Activated CD8-positive, alpha-beta memory T cell treated with anti-CD3 and anti-CD28 coated beads, Interleukin-2, amount 50 U/mL, for 1 hour (primary cell): ENCODE results near the gene CAPNS1.
"Not testable (repeated sequence)": the region's sequence is repeated elsewhere in the genome, so short reads cannot be mapped to it uniquely, and the experiment has no call there.

Experiments
- DNase-seq: peaks from one replicate; pipeline ENCODE4 v3.0.0-alpha.2; 2020; ENCODE audit errors: extremely low read depth

CAPNS1 gene

DNA sequence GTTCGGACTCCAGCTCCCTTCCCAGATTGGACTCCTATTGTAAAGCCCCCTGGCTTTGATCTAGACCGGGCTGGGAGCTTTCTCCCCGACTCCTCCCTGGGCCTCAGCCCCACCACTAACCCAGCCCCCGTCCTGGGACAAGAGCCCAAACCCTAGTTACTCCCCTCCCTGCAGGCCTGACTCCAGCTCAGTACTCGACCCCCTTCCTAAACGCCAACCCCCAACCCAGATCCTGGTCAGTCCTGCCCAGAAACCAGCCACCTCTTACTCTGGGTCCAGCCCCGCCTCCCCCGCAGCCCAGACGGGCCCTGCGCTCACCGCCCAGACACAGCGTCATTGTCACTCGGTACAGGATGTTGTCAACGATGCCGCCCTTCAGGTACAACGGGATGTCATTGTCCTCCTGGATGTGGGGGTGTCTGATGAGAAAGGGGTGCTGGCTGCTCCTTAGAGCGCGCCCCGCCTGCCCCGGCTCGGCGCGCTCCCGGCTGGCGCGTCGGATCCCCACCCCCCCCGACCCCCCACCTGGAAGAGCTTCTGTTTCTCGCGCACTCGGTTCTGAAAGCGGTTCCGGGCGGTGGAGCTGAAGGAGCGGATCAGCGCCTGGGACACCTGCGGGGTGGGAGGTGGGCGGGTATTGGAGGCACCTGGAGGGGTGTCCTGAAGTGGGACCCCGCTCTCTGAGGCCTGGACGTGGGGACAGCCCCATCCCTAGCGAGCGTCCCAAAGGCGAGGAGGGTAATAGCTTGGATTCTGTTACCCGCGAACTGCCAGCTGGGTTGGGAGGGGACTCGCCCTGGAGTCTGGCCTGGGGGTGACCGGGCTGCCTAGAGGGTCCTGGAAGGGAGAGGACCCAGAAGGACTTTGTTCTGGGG lies 11.5 kb downstream of the CAPNS1 start:
- no peak for DNase-seq

DNA sequence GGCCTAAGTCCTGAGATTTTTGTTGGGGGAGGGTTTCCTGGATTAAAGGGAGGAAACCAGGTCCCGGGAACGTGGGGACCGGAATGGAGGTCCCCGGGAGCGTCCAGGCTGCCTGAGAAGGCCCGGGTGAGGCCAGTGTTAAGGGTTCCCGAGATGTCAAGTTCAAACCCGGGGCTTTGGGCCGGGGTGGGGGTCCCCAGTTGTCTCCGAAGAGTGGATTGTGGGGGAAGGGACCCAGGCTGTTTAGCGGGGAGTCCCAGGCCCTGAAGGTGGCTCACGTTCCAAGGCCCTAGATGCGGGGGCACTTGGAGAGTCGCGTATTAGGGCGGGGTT lies 12.1 kb downstream of the CAPNS1 start:
- DNase-seq = no peak

- no peak for DNase-seq
These were observed 12.7 kb downstream of the CAPNS1 start, which contains the start of gene COX7A1 for GRCh38 chr19:36152352-36153091. Gene COX7A1, minus strand, starts transcription at chr19:36152447. Its CDS starts 40 bp downstream, at chr19:36152407.

GRCh38 chr19:36153126-36153525 lies 13.3 kb downstream of the CAPNS1 start:
- no peak for DNase-seq

GRCh38 chr19:36160821-36161596 lies 21.1 kb downstream of the CAPNS1 start:
- DNase-seq = no peak

GRCh38 chr19:36163813-36164212 lies 23.9 kb downstream of the CAPNS1 start:
- no peak for DNase-seq

GRCh38 chr19:36169084-36169760 lies 29.4 kb downstream of the CAPNS1 start:
- DNase-seq = no peak

DNA sequence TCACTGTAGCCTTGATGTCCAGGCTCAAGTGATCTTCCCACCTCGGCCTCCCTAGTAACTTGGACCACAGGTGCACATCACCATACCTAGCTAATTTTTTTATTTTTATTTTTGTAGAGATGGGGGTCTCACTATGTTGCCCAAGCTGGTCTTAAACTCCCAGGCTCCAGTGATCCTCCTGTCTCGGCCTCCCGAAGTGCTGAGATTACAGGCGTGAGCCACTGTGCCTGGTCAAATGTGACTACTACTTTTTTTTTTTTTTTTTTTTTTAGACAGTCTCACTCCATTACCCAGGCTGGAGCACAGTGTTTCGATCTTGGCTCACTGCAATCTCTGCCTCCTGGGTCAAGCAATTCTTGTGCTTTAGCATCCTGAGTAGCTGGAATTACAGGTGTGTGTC lies 33.0 kb downstream of the CAPNS1 start:
- no peak for DNase-seq

DNA sequence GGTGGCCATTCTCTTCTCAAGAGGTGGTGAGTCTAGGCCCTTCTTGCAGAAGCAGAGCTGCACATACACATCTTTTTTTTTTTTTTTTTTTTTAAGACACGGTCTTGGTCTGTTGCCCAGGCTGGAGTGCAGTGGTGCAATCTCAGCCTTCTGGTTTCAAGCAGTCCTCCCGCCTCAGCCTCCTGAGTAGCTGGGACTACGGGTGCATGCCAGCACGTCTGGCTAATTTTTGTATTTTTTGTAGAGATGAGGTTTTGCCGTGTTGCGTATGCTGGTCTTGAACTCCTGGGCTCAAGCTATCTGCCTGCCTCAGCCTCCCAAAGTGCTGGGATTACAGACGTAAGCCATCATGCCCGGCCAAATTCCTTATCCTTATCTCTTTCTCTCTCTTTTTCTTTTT lies 34.0 kb downstream of the CAPNS1 start:
- not testable (repeated sequence) for DNase-seq

DNA sequence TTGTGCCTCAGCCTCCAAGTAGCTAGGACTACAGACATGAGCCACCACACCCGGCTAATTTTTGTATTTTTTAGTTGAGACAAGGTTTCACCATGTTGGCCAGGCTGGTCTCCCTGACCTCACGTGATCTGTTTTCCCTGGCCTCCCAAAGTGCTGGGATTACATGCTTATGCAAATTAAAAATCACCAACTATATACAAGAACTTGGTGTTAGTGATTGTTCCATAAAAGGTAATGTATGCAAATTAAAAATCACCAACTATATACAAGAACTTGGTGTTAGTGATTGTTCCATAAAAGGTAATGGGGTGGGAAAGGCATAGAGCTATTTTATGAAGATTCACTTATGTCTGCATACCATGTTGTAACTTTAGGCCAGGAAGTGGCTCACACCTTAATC lies 39.2 kb downstream of the CAPNS1 start:
- not testable (repeated sequence) for DNase-seq

DNA sequence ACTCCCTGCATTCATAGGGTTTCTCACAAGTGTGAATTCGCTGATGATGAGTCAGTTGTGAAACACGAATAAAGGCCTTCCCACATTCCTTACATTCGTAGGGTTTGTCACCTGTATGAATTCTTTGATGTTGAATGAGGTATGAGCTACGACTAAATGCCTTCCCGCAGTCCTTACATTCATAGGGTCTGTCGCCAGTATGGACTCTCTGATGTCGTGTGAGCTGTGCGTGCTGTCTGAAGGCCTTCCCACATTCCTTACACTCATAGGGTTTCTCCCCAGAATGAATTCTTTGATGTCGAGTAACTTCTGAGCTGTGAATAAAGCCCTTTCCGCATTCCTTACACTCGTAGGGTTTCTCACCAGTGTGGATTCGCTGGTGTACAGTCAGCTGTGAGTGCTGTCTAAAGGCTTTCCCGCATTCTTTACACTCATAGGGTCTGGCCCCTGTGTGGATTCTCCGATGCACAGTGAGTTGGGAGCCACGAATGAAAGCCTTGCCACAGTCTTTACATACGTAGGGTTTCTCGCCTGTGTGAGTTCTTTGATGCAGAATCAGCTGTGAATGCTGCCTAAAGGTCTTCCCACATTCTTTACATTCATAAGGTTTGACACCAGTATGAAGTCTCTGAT lies 42.9 kb downstream of the CAPNS1 start:
- DNase-seq = no peak

DNA sequence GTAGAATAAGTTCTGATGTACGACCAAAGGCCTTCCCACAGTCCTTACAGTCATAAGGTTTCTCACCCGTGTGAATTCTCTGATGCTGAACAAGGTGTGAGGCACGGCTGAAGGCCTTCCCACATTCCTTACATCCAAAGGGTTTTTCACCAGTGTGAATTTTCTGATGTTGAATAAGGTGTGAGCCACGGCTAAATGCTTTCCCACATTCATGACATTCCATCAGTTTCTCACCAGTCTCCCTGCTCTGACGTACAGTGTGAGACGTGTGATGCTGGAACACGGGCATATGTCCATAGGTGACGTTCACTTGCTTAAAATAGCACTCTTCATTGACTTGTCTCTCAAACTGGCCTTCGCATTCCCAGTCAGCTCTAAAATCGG lies 43.4 kb downstream of the CAPNS1 start:
- no peak for DNase-seq

- not testable (repeated sequence) for DNase-seq
These were observed 46.9 kb downstream of the CAPNS1 start for GRCh38 chr19:36186722-36187121.

GRCh38 chr19:36196249-36196648 lies 56.4 kb downstream of the CAPNS1 start:
- DNase-seq = no peak

GRCh38 chr19:36198119-36198518 lies 58.3 kb downstream of the CAPNS1 start:
- no peak for DNase-seq
